Hepatocyte (in vitro differentiated cells): ENCODE results near the gene POLR3H. TPM values are rescaled to one million over a fixed set of nuclear protein-coding genes. Genes with fewer than 3 reads are reported as not detected.

Source experiments
- DNase-seq: peaks from one replicate; pipeline ENCODE4 v3.0.0-alpha.2; 2016; ENCODE audit warnings: low spot score
- H2AFZ ChIP-seq: fragments of 200-600 bp; sonication (generic); 2 replicates; pipeline ENCODE4 v1.6.0; 2016; ENCODE audit warnings: antibody characterized with exemption, mild to moderate bottlenecking
- H3K27ac ChIP-seq: fragments of 200-600 bp; sonication (generic); 2 replicates; pipeline ENCODE4 v1.5.1; 2016; ENCODE audit warnings: mild to moderate bottlenecking
- H3K27me3 ChIP-seq: fragments of 200-600 bp; sonication (generic); 2 replicates; pipeline ENCODE4 v1.6.1; 2016
- H3K36me3 ChIP-seq: fragments of 200-600 bp; sonication (generic); replicated peaks from 2 replicates; pipeline ENCODE4 v1.5.1; 2016; ENCODE audit warnings: low read depth; ENCODE audit not compliant: insufficient read depth
- H3K4me1 ChIP-seq: fragments of 200-600 bp; sonication (generic); 2 replicates; pipeline ENCODE4 v1.5.1; 2016; ENCODE audit warnings: mild to moderate bottlenecking, moderate library complexity; ENCODE audit not compliant: insufficient read depth
- H3K4me2 ChIP-seq: fragments of 200-600 bp; sonication (generic); 2 replicates; pipeline ENCODE4 v1.6.0; 2016
- H3K4me3 ChIP-seq: fragments of 200-600 bp; sonication (generic); 2 replicates; pipeline ENCODE4 v1.5.1; 2016; ENCODE audit warnings: mild to moderate bottlenecking
- H3K79me2 ChIP-seq: fragments of 200-600 bp; sonication (generic); 2 replicates; pipeline ENCODE4 v1.6.0; 2017; ENCODE audit warnings: mild to moderate bottlenecking
- H3K9me2 ChIP-seq: fragments of 200-600 bp; sonication (generic); replicated peaks from 2 replicates; pipeline ENCODE4 v1.6.0; 2017; ENCODE audit warnings: mild to moderate bottlenecking; ENCODE audit not compliant: insufficient read depth
- H3K9me3 ChIP-seq: fragments of 200-600 bp; sonication (generic); 2 replicates; pipeline ENCODE4 v1.5.1; 2016; ENCODE audit warnings: low read depth, mild to moderate bottlenecking
- H4K20me1 ChIP-seq: fragments of 200-600 bp; sonication (generic); 2 replicates; pipeline ENCODE4 v1.6.0; 2016; ENCODE audit warnings: mild to moderate bottlenecking; ENCODE audit not compliant: insufficient read depth, poor library complexity, severe bottlenecking
- CTCF ChIP-seq: fragments of 200-600 bp; sonication (generic); IDR thresholded peaks from 2 replicates; pipeline ENCODE4 v1.5.1; 2016; ENCODE audit warnings: antibody characterized with exemption, mild to moderate bottlenecking; ENCODE audit not compliant: poor library complexity
- EZH2 ChIP-seq: fragments of 200-600 bp; sonication (generic); IDR thresholded peaks from 2 replicates; pipeline ENCODE4 v1.6.1; 2016; ENCODE audit warnings: antibody characterized with exemption, mild to moderate bottlenecking, borderline replicate concordance
- EZH2phosphoT487 ChIP-seq: fragments of 200-600 bp; sonication (generic); IDR thresholded peaks from one replicate; pipeline ENCODE4 v1.6.1; 2018; ENCODE audit warnings: antibody characterized with exemption, mild to moderate bottlenecking, low read depth, moderate library complexity; ENCODE audit not compliant: unreplicated experiment, severe bottlenecking
- WGBS: methylation state at CpG from one replicate; pipeline ENCODE4 v1.1.6; 2016; ENCODE audit warnings: low lambda C conversion rate; ENCODE audit errors: missing lambda C conversion rate; 5-methylcytosine and 5-hydroxymethylcytosine counted together
- polyA plus RNA-seq: library from polyadenylated mRNA; unstranded; fragments of >200 nt; fragmentation: Nextera tagmentation; extraction: Ambion mirVana; gene quantifications from 2 replicates; pipeline ENCODE4 v1.2.1, GENCODE V29; 2016
- total RNA-seq: library from RNA; depleted of rRNA; stranded (reverse); fragments of >200 nt; gene quantifications from 2 replicates; pipeline ENCODE4 v1.2.3, GENCODE V29; 2014

The POLR3H gene
- total and polyA plus RNA-seq, 2 experiments from 2014 or later = 14.5 to 41.1 TPM

GRCh38 chr22:41524251-41524661, 20.0 kb downstream of the POLR3H start:
- H3K79me2 ChIP-seq = no peaks in the 10 kb centered on the region
- H3K9me3 ChIP-seq = no peaks in the 10 kb centered on the region
- no peak for TF ChIP-seq EZH2
- TF ChIP-seq CTCF = no peak
- TF ChIP-seq EZH2phosphoT487 = no peak
- no peak overlapping the region for H2AFZ ChIP-seq
- 84% methylated on average over 13 of the region's 13 CpGs for WGBS
- no peak overlapping the region for H3K4me3 ChIP-seq
- DNase-seq = no peak
- no peaks in the 10 kb centered on the region for H3K27me3 ChIP-seq
- H3K4me2 ChIP-seq = no peak overlapping the region
- H4K20me1 ChIP-seq = no peaks in the 10 kb centered on the region
- H3K27ac ChIP-seq = peak overlapping the region; percentile 78
- H3K4me1 ChIP-seq = no peaks in the 10 kb centered on the region
- no peaks in the 10 kb centered on the region for H3K36me3 ChIP-seq
- no peaks in the 10 kb centered on the region for H3K9me2 ChIP-seq

GRCh38 chr22:41523464-41524221, 20.6 kb downstream of the POLR3H start:
- no peak for TF ChIP-seq CTCF
- Histone ChIP-seq H3K27me3 (no peaks in the 10 kb centered on the region), H3K4me1 (no peaks in the 10 kb centered on the region), H3K27ac (peak overlapping the region; percentile 78), H3K9me2 (no peaks in the 10 kb centered on the region), H3K79me2 (no peaks in the 10 kb centered on the region), H4K20me1 (no peaks in the 10 kb centered on the region), H2AFZ (no peak overlapping the region), H3K36me3 (no peaks in the 10 kb centered on the region), H3K9me3 (no peaks in the 10 kb centered on the region), H3K4me2 (no peak overlapping the region), H3K4me3 (no peak overlapping the region)
- 91% methylated on average over 20 of the region's 21 CpGs for WGBS
- DNase-seq = no peak

GRCh38 chr22:41522813-41523212, 21.5 kb downstream of the POLR3H start:
- no peak overlapping the region for H3K4me3 ChIP-seq
- H3K4me2 ChIP-seq = no peak overlapping the region
- 94% methylated on average over 8 of the region's 9 CpGs for WGBS
- H2AFZ ChIP-seq = no peak overlapping the region
- H4K20me1 ChIP-seq = no peaks in the 10 kb centered on the region
- H3K4me1 ChIP-seq = no peaks in the 10 kb centered on the region
- TF ChIP-seq CTCF = no peak
- TF ChIP-seq EZH2 = no peak
- TF ChIP-seq EZH2phosphoT487 = no peak
- no peak for DNase-seq
- H3K79me2 ChIP-seq = no peaks in the 10 kb centered on the region
- H3K27me3 ChIP-seq = no peaks in the 10 kb centered on the region
- H3K36me3 ChIP-seq = no peaks in the 10 kb centered on the region
- no peaks in the 10 kb centered on the region for H3K9me3 ChIP-seq
- H3K9me2 ChIP-seq = no peaks in the 10 kb centered on the region
- H3K27ac ChIP-seq = peak overlapping the region; percentile 78
